Left ventricle myocardium inferior (tissue), 1 donor: ENCODE measurements around the gene NR2C2. TPM values are rescaled to one million over a fixed set of nuclear protein-coding genes. Genes with fewer than 3 reads are reported as not detected.
A peak's percentile ranks its signal among the peaks of the same experiment; 100 is the strongest.

Experiments
- DNase-seq: peaks from one replicate; pipeline ENCODE4 v3.0.0-alpha.2; 2020
- H3K27ac ChIP-seq: fragments of 200-600 bp; replicated peaks from 2 replicates; pipeline ENCODE4 v1.8.0; 2021
- H3K27me3 ChIP-seq: fragments of 200-600 bp; 2 replicates; pipeline ENCODE4 v1.8.0; 2021; ENCODE audit warnings: low read depth
- H3K36me3 ChIP-seq: fragments of 200-600 bp; 2 replicates; pipeline ENCODE4 v1.8.0; 2021
- H3K4me1 ChIP-seq: fragments of 200-600 bp; 2 replicates; pipeline ENCODE4 v1.8.0; 2021
- H3K4me3 ChIP-seq: fragments of 200-600 bp; 2 replicates; pipeline ENCODE4 v1.8.0; 2021; ENCODE audit warnings: mild to moderate bottlenecking, moderate library complexity
- H3K9me3 ChIP-seq: fragments of 200-600 bp; replicated peaks from 2 replicates; pipeline ENCODE4 v1.8.0; 2021
- intact Hi-C: fragments of 100-400 bp; cut with micrococcal nuclease; formaldehyde crosslinking; loops from one replicate; pipeline ENCODE4 v1.11.0; 2022
- total RNA-seq: library from RNA; stranded (reverse); fragmentation: NEBNext Ultra II Directional; extraction: Animal tissue kit (Norgen Biotek cat#: 25700); gene quantifications from one replicate; pipeline ENCODE4 v1.2.1, GENCODE V29; 2021
- TF ChIP-seq, protein P1 (sequence below): fragments of 200-600 bp; IDR thresholded peaks from 2 replicates; pipeline ENCODE4 v1.8.0; 2021; ENCODE audit warnings: antibody characterized with exemption, mild to moderate bottlenecking, borderline replicate concordance
- donor health status: DM: no; HTN: yes; CAD: no; lungs with severe emphysema.

The NR2C2 gene
- total RNA-seq, 1 donor from 2014 or later = 27.4 TPM

DNA sequence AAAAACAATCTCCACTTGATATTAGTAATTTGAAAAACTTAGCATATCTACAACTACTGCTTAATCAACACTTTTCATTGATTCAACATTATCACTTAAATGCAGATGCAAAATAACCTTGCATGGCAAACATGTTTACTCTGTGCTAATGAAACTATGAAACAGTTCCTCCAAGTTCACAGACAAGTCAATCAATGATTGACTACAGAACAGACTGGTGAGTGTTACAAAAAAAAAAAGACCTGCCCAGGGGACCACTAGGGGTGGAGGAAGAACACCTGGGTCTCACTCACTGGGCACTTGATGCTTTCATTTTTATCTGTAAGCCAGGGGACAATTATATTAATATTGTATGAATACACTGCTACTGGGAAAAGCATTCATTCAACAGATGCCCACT is 4.3 kb upstream of the NR2C2 start:
- no peaks in the 10 kb centered on the region for H3K27me3 ChIP-seq
- H3K9me3 ChIP-seq = no peaks in the 10 kb centered on the region
- H3K36me3 ChIP-seq = peaks cover 28% of the 10 kb centered on the region
- intact Hi-C loops = no loop called here
- no peak overlapping the region for H3K4me3 ChIP-seq
- TF ChIP-seq, protein P1, sequence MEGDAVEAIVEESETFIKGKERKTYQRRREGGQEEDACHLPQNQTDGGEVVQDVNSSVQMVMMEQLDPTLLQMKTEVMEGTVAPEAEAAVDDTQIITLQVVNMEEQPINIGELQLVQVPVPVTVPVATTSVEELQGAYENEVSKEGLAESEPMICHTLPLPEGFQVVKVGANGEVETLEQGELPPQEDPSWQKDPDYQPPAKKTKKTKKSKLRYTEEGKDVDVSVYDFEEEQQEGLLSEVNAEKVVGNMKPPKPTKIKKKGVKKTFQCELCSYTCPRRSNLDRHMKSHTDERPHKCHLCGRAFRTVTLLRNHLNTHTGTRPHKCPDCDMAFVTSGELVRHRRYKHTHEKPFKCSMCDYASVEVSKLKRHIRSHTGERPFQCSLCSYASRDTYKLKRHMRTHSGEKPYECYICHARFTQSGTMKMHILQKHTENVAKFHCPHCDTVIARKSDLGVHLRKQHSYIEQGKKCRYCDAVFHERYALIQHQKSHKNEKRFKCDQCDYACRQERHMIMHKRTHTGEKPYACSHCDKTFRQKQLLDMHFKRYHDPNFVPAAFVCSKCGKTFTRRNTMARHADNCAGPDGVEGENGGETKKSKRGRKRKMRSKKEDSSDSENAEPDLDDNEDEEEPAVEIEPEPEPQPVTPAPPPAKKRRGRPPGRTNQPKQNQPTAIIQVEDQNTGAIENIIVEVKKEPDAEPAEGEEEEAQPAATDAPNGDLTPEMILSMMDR = no peak
- H3K27ac ChIP-seq = no peak overlapping the region
- no peak for DNase-seq
- H3K4me1 ChIP-seq = peaks cover 45% of the 10 kb centered on the region

DNA sequence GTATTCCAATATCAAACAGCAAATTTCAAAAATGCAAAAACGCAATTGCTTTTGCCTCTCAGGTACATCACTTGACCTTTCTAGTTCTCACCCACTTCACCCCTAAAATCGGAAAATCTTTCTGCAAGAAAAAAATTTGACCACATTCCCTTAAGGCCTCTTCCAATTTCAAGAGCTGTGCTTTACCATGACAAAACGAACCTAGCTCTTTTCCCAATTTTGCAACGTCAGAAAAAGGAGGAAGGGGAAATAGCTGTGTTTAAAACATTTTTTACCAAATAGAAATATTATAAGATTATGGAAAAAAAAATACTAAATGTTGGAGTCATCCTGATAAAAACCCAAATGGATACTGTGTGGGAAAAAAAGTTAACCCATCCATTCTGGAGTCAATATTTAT is 1.1 kb upstream of the NR2C2 start:
- TF ChIP-seq, protein P1 = no peak
- H3K9me3 ChIP-seq = no peaks in the 10 kb centered on the region
- no peak for DNase-seq
- H3K4me3 ChIP-seq = peak overlapping the region; percentile 85
- H3K27ac ChIP-seq = peak overlapping the region; percentile 96
- H3K27me3 ChIP-seq = no peaks in the 10 kb centered on the region
- H3K36me3 ChIP-seq = peaks cover 28% of the 10 kb centered on the region
- intact Hi-C loops = no loop called here
- peaks cover 71% of the 10 kb centered on the region for H3K4me1 ChIP-seq

DNA sequence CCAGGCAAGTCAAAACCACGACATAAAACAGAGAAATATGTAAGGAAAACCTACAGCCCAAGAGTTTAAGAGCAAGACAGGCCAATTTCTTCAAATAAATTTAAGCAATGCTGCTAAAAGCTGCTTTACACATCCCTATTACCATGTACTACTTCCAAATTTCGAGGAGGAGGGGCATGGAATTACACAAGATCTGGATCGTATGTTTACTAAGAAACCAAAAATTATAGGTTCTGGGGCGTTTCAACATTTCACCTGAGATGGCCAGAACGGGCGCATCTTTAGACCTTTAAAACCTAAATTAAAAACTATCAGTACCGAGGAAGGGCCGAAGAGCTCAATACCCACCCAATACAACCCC is 664 bp upstream of the NR2C2 start:
- Histone ChIP-seq H3K36me3 (peaks cover 28% of the 10 kb centered on the region), H3K27ac (peak overlapping the region; percentile 96), H3K9me3 (no peaks in the 10 kb centered on the region), H3K27me3 (no peaks in the 10 kb centered on the region), H3K4me3 (peak overlapping the region; percentile 85), H3K4me1 (peaks cover 71% of the 10 kb centered on the region)
- TF ChIP-seq, protein P1 = no peak
- DNase-seq = no peak
- intact Hi-C loops = no loop called here

DNA sequence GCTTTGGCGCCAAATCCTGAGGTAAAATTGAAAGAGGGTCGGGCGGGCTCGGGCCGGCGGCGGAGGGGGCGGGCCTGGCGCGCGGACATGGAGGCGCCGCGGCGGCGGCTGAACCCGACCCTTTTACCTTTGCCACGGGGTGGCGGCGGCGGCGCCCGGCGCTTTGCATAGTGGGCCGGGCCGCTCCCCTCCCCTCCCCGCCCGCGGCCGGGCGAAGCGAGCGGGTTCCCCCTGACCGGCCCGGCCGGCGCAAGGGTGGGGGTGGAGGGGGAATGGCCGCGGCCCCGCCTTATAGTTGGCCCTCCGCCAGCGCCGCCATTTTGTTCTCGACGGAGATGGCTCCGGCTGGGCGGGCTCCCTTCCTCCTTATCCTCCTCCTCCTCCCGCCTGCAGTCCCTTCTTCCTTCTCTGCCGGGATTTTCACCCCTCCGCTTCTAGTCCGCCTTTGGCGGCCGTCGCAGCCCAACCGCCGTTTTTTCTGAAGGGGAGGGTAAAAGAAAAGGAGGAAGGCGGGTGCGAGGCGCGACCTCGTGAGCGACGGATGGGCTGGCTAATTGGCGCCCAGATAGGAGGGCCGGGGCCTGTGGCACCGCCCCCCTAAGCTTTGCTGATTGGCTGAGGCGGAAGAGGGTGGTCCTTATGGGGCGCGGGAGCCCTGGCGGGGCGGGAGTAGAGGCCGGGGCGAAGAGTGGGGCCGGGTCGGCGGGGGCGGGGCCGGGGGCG is 664 bp downstream of the NR2C2 start:
- DNase-seq = peak; percentile 96
- H3K4me1 ChIP-seq = peaks cover 60% of the 10 kb centered on the region

DNA sequence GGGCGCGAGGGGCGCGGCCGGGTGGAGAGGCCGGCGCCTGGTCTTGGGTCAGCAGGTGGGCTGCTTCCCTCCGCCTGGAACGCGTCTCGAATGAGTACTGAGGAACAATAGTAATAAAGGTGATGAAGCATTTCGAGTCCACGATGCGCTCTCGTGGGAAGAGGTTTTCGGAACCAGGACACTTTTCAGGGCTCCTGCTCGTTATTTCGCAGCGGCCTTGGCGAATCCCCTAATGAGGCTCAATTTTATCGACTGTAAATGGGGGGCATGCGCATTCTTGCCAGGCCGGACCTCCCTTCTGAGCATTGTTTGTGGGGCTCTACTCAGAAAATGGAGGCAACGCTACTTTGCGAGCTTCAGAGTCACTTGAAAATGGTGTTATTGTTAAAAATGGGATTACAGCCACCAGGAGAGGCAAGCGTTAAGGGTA is 1.2 kb downstream of the NR2C2 start:
- no peak for DNase-seq
- TF ChIP-seq, protein P1 = no peak
- Histone ChIP-seq H3K36me3 (peaks cover 19% of the 10 kb centered on the region), H3K4me1 (peaks cover 55% of the 10 kb centered on the region), H3K4me3 (peak overlapping the region; percentile 85), H3K27ac (peak overlapping the region; percentile 96), H3K27me3 (no peaks in the 10 kb centered on the region), H3K9me3 (no peaks in the 10 kb centered on the region)
- intact Hi-C loops = no loop called here

More for the DNA sequence above, 664 bp downstream of the NR2C2 start:
- Histone ChIP-seq H3K27me3 (no peaks in the 10 kb centered on the region), H3K36me3 (peaks cover 25% of the 10 kb centered on the region), H3K27ac (peak overlapping the region; percentile 96), H3K4me3 (peak overlapping the region; percentile 85), H3K9me3 (no peaks in the 10 kb centered on the region)
- intact Hi-C loops = no loop called here
- TF ChIP-seq, protein P1 = no peak
